Measurements from ENCODE around the gene CNST.
"Not testable (repeated sequence)": the region's sequence is repeated elsewhere in the genome, so short reads cannot be mapped to it uniquely, and the experiment has no call there.

Gene CNST

GRCh38 chr1:246629976-246630375 lies 63.7 kb downstream of the CNST start:
- DNase-seq, result no peak

GRCh38 chr1:246631426-246631825 lies 65.2 kb downstream of the CNST start:
- no peak for DNase-seq

GRCh38 chr1:246632281-246633168 lies 66.3 kb downstream of the CNST start:
- DNase-seq, result no peak

- DNase-seq, result not testable (repeated sequence)
These were observed 68.4 kb downstream of the CNST start for GRCh38 chr1:246634659-246635058.

- DNase-seq, result no peak
These were observed 72.8 kb downstream of the CNST start for GRCh38 chr1:246638941-246639655.

- no peak for DNase-seq
These were observed 73.5 kb downstream of the CNST start for GRCh38 chr1:246639732-246640131.

- no peak for DNase-seq
These were observed 74.5 kb downstream of the CNST start for GRCh38 chr1:246640747-246641146.

GRCh38 chr1:246641394-246641793 lies 75.1 kb downstream of the CNST start:
- DNase-seq, result no peak

GRCh38 chr1:246642719-246643118 lies 76.5 kb downstream of the CNST start:
- no peak for DNase-seq

GRCh38 chr1:246647113-246647512 lies 80.9 kb downstream of the CNST start:
- no peak for DNase-seq

- no peak for DNase-seq
These were observed 81.3 kb downstream of the CNST start for GRCh38 chr1:246647513-246647912.

- no peak for DNase-seq
These were observed 84.9 kb downstream of the CNST start for GRCh38 chr1:246651012-246651695.

- no peak for DNase-seq
These were observed 92.3 kb downstream of the CNST start for GRCh38 chr1:246658567-246658966.

GRCh38 chr1:246659594-246660140 lies 93.4 kb downstream of the CNST start:
- no peak for DNase-seq

- DNase-seq, result no peak
These were observed 95.2 kb downstream of the CNST start for GRCh38 chr1:246661451-246661850.

GRCh38 chr1:246667773-246668172 lies 101.5 kb downstream of the CNST start:
- no peak for DNase-seq

- DNase-seq, result no peak
These were observed 103.4 kb downstream of the CNST start for GRCh38 chr1:246669659-246670058.

GRCh38 chr1:246674049-246674448 lies 107.8 kb downstream of the CNST start:
- no peak for DNase-seq

GRCh38 chr1:246677842-246678241 lies 111.6 kb downstream of the CNST start:
- no peak for DNase-seq

- DNase-seq, result no peak
These were observed 112.8 kb downstream of the CNST start for GRCh38 chr1:246678816-246679793.

GRCh38 chr1:246679794-246680177 lies 113.5 kb downstream of the CNST start:
- DNase-seq, result no peak

GRCh38 chr1:246680190-246680589 lies 113.9 kb downstream of the CNST start:
- DNase-seq, result no peak
